K562 (cell line): ENCODE data around the gene CYP4F12. TPM values are rescaled to one million over a fixed set of nuclear protein-coding genes. Genes with fewer than 3 reads are reported as not detected.

ENCODE experiments used
- ATAC-seq: fragments of 200-7000 bp; cut with Tn5 transposase; 3 replicates; pipeline ENCODE4 v1.9.1; 2020; ENCODE audit warnings: moderate library complexity
- BruUV-seq: library from RNA; stranded (reverse); fragments of 400-500 nt; replicated peaks from 2 replicates; lab custom pipeline; 2021; lab: Mats Ljungman, UMichigan
- CTCF ChIA-PET: fragments of 300-600 bp; formaldehyde crosslinking; extraction: SDS; loops from one replicate; lab custom pipeline; 2021; ENCODE audit warnings: low intra/inter-chr PET ratio; lab: Yijun Ruan, JAX
- POLR2A ChIA-PET: fragments of 300-600, 350-650 bp; sonication (Branson Sonifier 250); formaldehyde crosslinking; extraction: SDS; loops from one replicate; lab custom pipeline; 2021; ENCODE audit warnings: antibody characterized with exemption, inconsistent platforms; lab: Yijun Ruan, JAX
- DNase-seq, 4 experiments: peaks; one replicate each; pipeline versions ENCODE4 v3.0.0 to v3.0.0-alpha.2; 2011 to 2018; ENCODE audit warnings: low spot score in 3 of 4, mixed read lengths in 3 of 4; ENCODE audit errors: extremely low read depth in 1 of 4
- FAIRE-seq: peaks from 2 replicates; lab custom pipeline; 2011; peaks lifted over from hg19 to GRCh38; lab: Jason Lieb, UNC
- H2AFZ ChIP-seq: 2 replicates; pipeline ENCODE4 v1.6.0; 2011; ENCODE audit warnings: low read depth, low read length, control low read depth, inconsistent platforms
- H3K27ac ChIP-seq: fragments of 200-600 bp; 3 replicates; pipeline ENCODE4 v1.8.0; 2011; ENCODE audit warnings: low read depth, mild to moderate bottlenecking, control low read depth, inconsistent platforms, low read length, moderate library complexity, mixed read lengths; ENCODE audit errors: extremely low read depth
- H3K27me3 ChIP-seq, 2 experiments: fragments of 300-600 bp in 1 of 2; 2 replicates in 1 of 2; 3 replicates in 1 of 2; pipeline versions ENCODE4 v1.6.0 to v1.8.0; 2011; ENCODE audit warnings: inconsistent platforms in 2 of 2, low read length in 2 of 2, mild to moderate bottlenecking in 1 of 2, mixed read lengths in 1 of 2, moderate library complexity in 1 of 2; ENCODE audit not compliant: control insufficient read depth in 2 of 2, insufficient read depth in 2 of 2
- H3K36me3 ChIP-seq: fragments of 300-600 bp; 3 replicates; pipeline ENCODE4 v1.8.0; 2011; ENCODE audit warnings: mild to moderate bottlenecking, low read length, inconsistent platforms; ENCODE audit not compliant: control insufficient read depth, insufficient read depth
- H3K4me1 ChIP-seq, 2 experiments: fragments of 200-600 bp in 1 of 2; replicated peaks in 1 of 2; 2 replicates in 1 of 2; 3 replicates in 1 of 2; pipeline versions ENCODE4 v1.5.1 to v1.8.0; 2011; ENCODE audit warnings: inconsistent platforms in 2 of 2, low read length in 2 of 2, mild to moderate bottlenecking in 1 of 2, mixed read lengths in 1 of 2, moderate library complexity in 1 of 2; ENCODE audit not compliant: control insufficient read depth in 2 of 2, insufficient read depth in 2 of 2
- H3K4me2 ChIP-seq: 2 replicates; pipeline ENCODE4 v1.6.1; 2011; ENCODE audit warnings: low read length, control low read depth, inconsistent platforms, mixed read lengths; ENCODE audit not compliant: insufficient read depth
- H3K4me3 ChIP-seq: fragments of 200-600 bp; sonication (generic), shearing (Covaris generic); 2 replicates; pipeline ENCODE4 v1.5.1; 2016; ENCODE audit warnings: control low read depth, inconsistent platforms
- H3K79me2 ChIP-seq: fragments of 200-600 bp; 3 replicates; pipeline ENCODE4 v1.8.0; 2011; ENCODE audit warnings: low read length, inconsistent platforms; ENCODE audit not compliant: control insufficient read depth, insufficient read depth
- H3K9ac ChIP-seq, 2 experiments: 2 replicates each; pipeline versions ENCODE4 v1.6.0 to v1.6.1; 2011; ENCODE audit warnings: low read depth in 2 of 2, low read length in 2 of 2, control low read depth in 1 of 2, inconsistent platforms in 1 of 2, mild to moderate bottlenecking in 1 of 2, mixed read lengths in 1 of 2; ENCODE audit not compliant: insufficient read depth in 1 of 2
- H3K9me1 ChIP-seq: one replicate; pipeline ENCODE4 v1.6.0; 2011; ENCODE audit warnings: inconsistent platforms, mild to moderate bottlenecking, low read length, moderate library complexity; ENCODE audit not compliant: control insufficient read depth, insufficient read depth
- H3K9me3 ChIP-seq: replicated peaks from 2 replicates; pipeline ENCODE4 v1.5.1; 2011; ENCODE audit warnings: low read depth, low read length, inconsistent platforms; ENCODE audit not compliant: control insufficient read depth, insufficient read depth
- H4K20me1 ChIP-seq: replicated peaks from 2 replicates; pipeline ENCODE4 v1.6.1; 2011; ENCODE audit warnings: low read length, inconsistent platforms, mixed read lengths; ENCODE audit not compliant: control insufficient read depth, insufficient read depth
- CBX3 ChIP-seq, 2 experiments: IDR thresholded peaks; 1 replicate in 1 of 2; 2 replicates in 1 of 2; pipeline ENCODE4 v1.6.1; 2012; ENCODE audit warnings: inconsistent platforms in 2 of 2, low read length in 2 of 2, borderline replicate concordance in 1 of 2, control low read depth in 1 of 2
- ERF ChIP-seq: fragments of 450-650 bp; formaldehyde crosslinking; IDR thresholded peaks from 2 replicates; pipeline ENCODE4 v1.4.0; 2020; ENCODE audit warnings: mild to moderate bottlenecking, mixed read lengths
- HDGF ChIP-seq: fragments of 450-650 bp; IDR thresholded peaks from 2 replicates; pipeline ENCODE4 v1.6.1; 2016
- PPARD ChIP-seq: fragments of 250-450 bp; sonication (Bioruptor Pico); IDR thresholded peaks from 2 replicates; pipeline ENCODE4 v1.8.0; 2022; ENCODE audit warnings: inconsistent platforms, mild to moderate bottlenecking, moderate library complexity
- ZNF507 ChIP-seq: conservative IDR thresholded peaks from 2 replicates; pipeline ENCODE4 v1.6.1; 2017; ENCODE audit warnings: missing genetic modification characterization, missing compliant biosample characterization
- WGBS: fragments of 100-300 bp; shearing (Covaris generic); methylation state at CpG from one replicate; pipeline ENCODE4 v1.1.6; 2016; ENCODE audit warnings: low coverage, mixed read lengths; ENCODE audit not compliant: insufficient coverage; ENCODE audit errors: missing lambda C conversion rate; 5-methylcytosine and 5-hydroxymethylcytosine counted together
- in situ Hi-C: fragments of 300-500 bp; cut with MboI; formaldehyde crosslinking; loops from 4 replicates; pipeline ENCODE4 v1.15.0; 2018; ENCODE audit warnings: inconsistent platforms, mixed read lengths
- intact Hi-C: fragments of 100-400 bp; cut with micrococcal nuclease; formaldehyde crosslinking; loops from 2 replicates; pipeline ENCODE4 v1.14.2; 2022
- polyA plus RNA-seq, 8 experiments: library from polyadenylated mRNA; depleted of rRNA in 4 of 8; stranded (reverse) in 5 of 8; unstranded in 3 of 8; fragments of >200 nt; fragmentation: Nextera tagmentation in 2 of 8; fragmentation: Illumina TruSeq in 1 of 8; extraction: Ambion mirVana in 2 of 8; extraction: Trizol in 1 of 8; gene quantifications; 2 replicates each; pipeline versions ENCODE4 v1.2.1 to v1.2.3, GENCODE V29; 2011 to 2014; ENCODE audit warnings: inconsistent platforms in 1 of 8, missing spikeins in 1 of 8
- total RNA-seq, 7 experiments: library from RNA; depleted of rRNA in 6 of 7; stranded (reverse); fragments of >200 nt in 6 of 7; fragmentation: Illumina TruSeq in 2 of 7; extraction: Trizol in 2 of 7; gene quantifications; 2 replicates each; pipeline versions ENCODE4 v1.2.1 to v1.2.3, GENCODE V29; 2011 to 2021; ENCODE audit warnings: low replicate concordance in 1 of 7
- TF ChIP-seq, protein P1 (sequence below): fragments of 250-450 bp; sonication (Bioruptor Pico); IDR thresholded peaks from 2 replicates; pipeline ENCODE4 v1.4.0; 2020; ENCODE audit warnings: borderline replicate concordance

Gene CYP4F12
- total and polyA plus RNA-seq, 9 of the 15 experiments (the other 6 are each of a cell fraction or from before 2014, with no cell fraction given), result not detected

DNA sequence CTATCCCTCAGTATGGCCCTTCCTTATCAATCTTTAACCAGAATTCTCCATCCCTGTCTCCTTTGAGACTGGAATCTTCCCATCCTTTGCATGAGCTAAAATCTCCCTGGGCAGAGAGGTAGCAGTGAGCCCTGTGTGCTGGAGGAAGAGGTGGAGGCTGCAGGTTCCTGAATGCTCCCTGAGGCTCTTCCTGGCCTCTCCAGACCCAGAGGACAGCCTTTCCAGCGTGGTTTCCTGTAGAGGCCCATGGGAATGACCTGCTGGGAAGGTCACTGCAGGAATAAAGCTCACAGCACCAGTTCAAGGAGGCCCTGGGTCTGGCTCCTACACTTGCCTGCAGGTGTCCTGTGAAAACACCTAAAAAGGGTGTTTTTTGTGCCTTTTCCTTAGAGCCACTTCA is 59.5 kb downstream of the CYP4F12 start:
- Histone ChIP-seq H3K27me3 (peaks cover 0 to 7% of the 10 kb centered on the region in 2 experiments; a peak in 2 of 5 replicates), H3K79me2 (no peaks in the 10 kb centered on the region), H3K4me1 (no peaks in the 10 kb centered on the region), H3K27ac (no peak overlapping the region), H3K4me2 (no peak overlapping the region), H3K9me1 (no peaks in the 10 kb centered on the region), H3K4me3 (no peak overlapping the region), H3K9ac (no peak overlapping the region), H3K36me3 (no peaks in the 10 kb centered on the region), H2AFZ (no peak overlapping the region), H3K9me3 (no peaks in the 10 kb centered on the region), H4K20me1 (no peaks in the 10 kb centered on the region)
- in situ Hi-C loops (no loop called here), intact Hi-C loops (no loop called here)
- FAIRE-seq (no peak), DNase-seq (no peak), ATAC-seq (no peak)
- POLR2A ChIA-PET, result interaction anchor here (0.6 to 0.7 kb wide), 2 partner anchors 30 to 373 kb away, joined by 3 read pairs; no protein-coding TSS in a partner anchor
- 0% methylated on average over 1 of the region's 1 CpG for whole genome bisulfite sequencing
- no TSS peak for BruUV-seq
- no peak for TF ChIP-seq PPARD (CRISPR knock-in tag)
- TF ChIP-seq CBX3 (IDR thresholded peaks at IDR 0.05; ENCODE audit: borderline replicate concordance in 1 of 2, low read length in 2 of 2), result no peak
- no peak for TF ChIP-seq ZNF507
- TF ChIP-seq, protein P1, sequence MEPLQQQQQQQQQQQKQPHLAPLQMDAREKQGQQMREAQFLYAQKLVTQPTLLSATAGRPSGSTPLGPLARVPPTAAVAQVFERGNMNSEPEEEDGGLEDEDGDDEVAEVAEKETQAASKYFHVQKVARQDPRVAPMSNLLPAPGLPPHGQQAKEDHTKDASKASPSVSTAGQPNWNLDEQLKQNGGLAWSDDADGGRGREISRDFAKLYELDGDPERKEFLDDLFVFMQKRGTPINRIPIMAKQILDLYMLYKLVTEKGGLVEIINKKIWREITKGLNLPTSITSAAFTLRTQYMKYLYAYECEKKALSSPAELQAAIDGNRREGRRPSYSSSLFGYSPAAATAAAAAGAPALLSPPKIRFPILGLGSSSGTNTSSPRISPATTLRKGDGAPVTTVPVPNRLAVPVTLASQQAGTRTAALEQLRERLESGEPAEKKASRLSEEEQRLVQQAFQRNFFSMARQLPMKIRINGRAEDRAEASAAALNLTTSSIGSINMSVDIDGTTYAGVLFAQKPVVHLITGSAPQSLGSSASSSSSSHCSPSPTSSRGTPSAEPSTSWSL (CRISPR knock-in tag), result no peak
- TF ChIP-seq HDGF, result no peak
- TF ChIP-seq ERF (CRISPR knock-in tag), result no peak
- CTCF ChIA-PET, result no interaction called here
